GM12801 (cell line): ENCODE measurements around the gene CHRM2.

Experiments used
- TF ChIP-seq, protein P1 (sequence below): IDR thresholded peaks from one replicate; pipeline ENCODE4 v1.5.1; 2011; ENCODE audit warnings: control low read depth; ENCODE audit not compliant: insufficient read length; ENCODE audit errors: extremely low read depth

The CHRM2 gene

DNA sequence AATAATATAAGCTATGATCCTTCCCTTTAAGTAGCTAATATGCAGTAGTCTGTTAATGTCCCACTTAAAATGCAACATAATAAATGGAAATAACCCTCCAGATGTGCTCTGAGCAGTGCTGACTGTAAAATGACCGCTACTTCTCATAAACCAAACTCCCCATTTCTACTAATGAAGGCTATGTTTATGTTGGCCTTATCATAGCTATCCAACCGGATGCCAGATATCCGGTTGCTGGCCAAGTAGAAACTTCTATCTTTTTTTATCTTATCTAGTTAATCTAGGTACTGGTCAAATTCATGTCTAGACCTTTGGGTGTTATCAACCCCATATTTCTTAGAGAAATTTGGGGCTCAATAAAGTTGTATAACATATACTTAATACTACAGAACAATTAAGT lies 56.6 kb downstream of the CHRM2 start:
- TF ChIP-seq, protein P1, sequence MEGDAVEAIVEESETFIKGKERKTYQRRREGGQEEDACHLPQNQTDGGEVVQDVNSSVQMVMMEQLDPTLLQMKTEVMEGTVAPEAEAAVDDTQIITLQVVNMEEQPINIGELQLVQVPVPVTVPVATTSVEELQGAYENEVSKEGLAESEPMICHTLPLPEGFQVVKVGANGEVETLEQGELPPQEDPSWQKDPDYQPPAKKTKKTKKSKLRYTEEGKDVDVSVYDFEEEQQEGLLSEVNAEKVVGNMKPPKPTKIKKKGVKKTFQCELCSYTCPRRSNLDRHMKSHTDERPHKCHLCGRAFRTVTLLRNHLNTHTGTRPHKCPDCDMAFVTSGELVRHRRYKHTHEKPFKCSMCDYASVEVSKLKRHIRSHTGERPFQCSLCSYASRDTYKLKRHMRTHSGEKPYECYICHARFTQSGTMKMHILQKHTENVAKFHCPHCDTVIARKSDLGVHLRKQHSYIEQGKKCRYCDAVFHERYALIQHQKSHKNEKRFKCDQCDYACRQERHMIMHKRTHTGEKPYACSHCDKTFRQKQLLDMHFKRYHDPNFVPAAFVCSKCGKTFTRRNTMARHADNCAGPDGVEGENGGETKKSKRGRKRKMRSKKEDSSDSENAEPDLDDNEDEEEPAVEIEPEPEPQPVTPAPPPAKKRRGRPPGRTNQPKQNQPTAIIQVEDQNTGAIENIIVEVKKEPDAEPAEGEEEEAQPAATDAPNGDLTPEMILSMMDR = no peak

DNA sequence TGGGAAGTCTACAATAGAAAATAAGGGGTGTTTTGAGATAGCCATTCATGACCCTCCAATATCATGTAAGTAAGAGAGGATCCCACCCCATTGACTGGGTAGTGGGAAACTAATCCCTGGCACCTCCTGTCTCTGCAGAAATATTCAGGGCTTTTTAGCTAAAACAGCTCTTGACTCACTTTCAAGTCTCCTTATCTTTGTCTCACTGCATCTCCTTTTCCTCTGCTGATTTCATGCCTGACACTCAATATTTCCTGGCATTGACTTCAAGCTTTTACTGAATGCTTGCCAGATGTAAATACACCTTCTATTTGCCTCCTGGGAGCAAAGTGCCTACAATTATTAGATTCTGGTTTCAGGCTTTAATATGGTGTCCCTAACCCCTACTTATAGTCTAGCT lies 57.1 kb downstream of the CHRM2 start:
- TF ChIP-seq, protein P1 = no peak

DNA sequence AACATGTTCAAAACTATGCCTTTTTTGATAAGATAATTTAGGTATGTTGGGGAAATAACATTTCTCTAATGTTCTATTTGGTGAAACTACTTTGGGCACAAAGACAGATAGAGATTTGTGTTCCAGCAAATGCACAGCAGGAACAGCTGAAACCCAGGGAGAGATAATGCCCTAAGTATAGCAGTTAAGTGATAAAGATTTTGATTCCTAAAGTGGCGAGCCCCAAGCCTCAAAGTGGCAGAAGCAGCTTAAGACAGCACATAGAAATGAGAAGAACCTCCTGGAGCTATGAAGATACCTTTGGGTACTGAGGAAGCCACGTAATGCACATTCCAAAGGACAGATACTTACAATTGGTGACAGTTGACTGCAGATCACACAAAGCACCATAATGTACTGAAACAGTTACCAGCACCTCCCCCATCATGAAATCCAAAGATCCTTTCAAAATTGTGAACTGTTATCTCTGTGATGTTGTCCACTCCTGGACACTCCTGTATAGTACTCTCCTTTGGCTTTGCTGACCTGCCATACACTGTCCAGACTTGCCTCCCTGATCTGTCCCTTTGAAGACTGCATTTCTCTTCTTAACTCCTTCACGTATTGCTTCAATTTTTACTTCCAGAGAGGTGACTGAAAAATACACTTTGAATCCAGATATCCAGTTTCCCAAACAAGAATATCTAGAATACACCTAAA lies 62.9 kb downstream of the CHRM2 start:
- TF ChIP-seq, protein P1 = no peak

DNA sequence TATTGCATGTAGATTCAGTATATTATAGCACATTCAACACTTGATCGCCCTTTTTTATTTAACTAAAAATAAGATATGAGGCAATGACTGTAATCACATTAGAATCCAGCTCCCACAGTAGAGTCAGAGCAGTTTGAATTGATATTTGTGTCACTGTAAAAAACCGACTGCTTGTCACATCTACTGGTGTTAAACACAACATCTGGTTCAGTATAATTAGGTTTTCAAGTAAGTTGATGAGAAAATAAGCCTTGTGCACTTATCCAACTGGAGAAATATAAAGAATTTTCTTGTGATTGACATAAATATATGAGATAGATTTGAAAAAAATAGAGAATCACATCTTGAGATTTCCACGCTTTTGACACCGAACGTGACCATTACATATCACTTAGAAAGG lies 69.0 kb downstream of the CHRM2 start:
- TF ChIP-seq, protein P1 = no peak

DNA sequence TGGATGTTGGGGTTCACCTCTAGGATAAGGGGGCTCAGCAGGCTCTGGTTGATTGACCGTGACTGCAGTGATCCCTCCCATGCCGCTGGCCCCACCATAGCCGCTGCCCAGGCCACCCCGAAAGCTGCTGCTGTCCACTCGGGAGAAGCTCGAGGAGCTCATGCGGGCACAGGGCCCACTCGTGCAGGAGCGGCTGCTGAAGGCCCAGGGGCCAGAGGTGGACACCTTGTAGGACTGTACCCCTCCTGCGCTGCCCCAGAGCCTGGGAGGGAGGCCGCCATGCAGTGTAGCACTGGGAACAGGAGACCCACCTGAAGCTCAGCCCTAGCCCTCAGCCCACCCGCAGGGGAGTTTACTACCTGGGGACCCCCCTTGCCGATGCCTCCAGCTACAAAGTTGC lies 70.0 kb downstream of the CHRM2 start:
- TF ChIP-seq, protein P1 = no peak

DNA sequence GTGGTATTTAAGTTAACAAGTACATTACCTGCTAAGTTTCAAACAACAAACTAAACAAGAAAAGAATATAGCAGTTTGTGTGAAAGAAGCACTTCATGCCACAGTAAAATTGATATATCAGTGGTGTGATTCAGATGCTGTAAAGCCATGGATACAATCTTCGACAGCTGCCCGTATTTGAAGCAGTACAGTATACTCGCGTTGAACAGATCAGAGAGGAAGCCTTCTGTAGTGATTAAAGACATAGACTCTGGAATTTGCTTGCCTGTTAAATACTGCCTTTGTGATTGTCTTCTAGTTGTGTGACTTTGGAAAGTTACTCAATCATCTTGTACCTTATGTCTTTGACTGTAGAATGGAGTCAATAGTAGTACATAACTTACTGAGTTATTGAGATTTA lies 71.7 kb downstream of the CHRM2 start:
- TF ChIP-seq, protein P1 = no peak

DNA sequence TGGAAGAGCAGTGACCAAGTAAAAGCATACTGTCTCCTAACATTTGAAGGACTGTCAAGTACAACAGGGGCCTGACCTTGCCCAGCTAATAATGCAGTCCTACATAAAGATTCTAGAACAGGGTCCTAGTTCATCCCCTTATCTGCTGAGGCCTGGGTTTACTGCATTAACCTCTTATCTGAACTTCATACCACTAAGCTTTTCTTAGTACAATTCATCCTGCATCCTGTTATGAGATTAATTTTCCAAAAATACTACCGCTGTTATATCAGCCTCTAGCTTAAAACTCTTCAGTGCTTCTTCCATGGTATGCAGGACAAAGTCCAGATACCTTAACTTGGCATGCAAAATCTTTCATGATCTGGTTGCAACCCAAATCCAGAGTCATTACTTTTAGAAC lies 72.5 kb downstream of the CHRM2 start:
- TF ChIP-seq, protein P1 = no peak
